DOHH2 (cell line): Measurements from ENCODE around the gene DCTN5.

Experiments
- EZH2phosphoT487 ChIP-seq: fragments of 200-600 bp; sonication (generic); IDR thresholded peaks from 2 replicates; pipeline ENCODE4 v1.6.1; 2017; ENCODE audit warnings: borderline replicate concordance, mild to moderate bottlenecking, antibody characterized with exemption, low read length, moderate library complexity, mixed read lengths
- TF ChIP-seq, protein P1 (sequence below): fragments of 200-600 bp; sonication (generic); IDR thresholded peaks from one replicate; pipeline ENCODE4 v1.5.1; 2014; ENCODE audit warnings: antibody characterized with exemption, mild to moderate bottlenecking, low read depth, low read length; ENCODE audit not compliant: poor library complexity, severe bottlenecking

DNA sequence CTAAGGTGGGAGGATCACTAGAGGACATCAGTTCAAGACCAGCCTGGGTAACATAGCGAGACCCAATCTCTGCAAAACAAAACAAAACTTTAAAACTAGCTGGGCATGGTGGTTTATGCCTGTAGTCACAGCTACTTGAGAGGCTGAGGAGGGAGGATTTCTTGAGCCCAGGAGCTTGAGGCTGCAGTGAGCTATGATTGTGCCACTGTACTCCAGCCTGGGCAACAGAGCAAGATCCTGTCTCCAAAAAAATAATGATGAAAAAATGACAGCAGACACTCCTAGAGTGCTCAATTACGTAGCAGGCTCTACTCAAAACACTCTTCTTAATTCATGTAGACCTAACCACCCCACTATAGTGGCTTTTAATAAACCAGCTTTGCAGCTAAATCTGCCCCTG, 58.8 kb downstream of the DCTN5 start:
- TF ChIP-seq EZH2phosphoT487 = no peak
- TF ChIP-seq, protein P1, sequence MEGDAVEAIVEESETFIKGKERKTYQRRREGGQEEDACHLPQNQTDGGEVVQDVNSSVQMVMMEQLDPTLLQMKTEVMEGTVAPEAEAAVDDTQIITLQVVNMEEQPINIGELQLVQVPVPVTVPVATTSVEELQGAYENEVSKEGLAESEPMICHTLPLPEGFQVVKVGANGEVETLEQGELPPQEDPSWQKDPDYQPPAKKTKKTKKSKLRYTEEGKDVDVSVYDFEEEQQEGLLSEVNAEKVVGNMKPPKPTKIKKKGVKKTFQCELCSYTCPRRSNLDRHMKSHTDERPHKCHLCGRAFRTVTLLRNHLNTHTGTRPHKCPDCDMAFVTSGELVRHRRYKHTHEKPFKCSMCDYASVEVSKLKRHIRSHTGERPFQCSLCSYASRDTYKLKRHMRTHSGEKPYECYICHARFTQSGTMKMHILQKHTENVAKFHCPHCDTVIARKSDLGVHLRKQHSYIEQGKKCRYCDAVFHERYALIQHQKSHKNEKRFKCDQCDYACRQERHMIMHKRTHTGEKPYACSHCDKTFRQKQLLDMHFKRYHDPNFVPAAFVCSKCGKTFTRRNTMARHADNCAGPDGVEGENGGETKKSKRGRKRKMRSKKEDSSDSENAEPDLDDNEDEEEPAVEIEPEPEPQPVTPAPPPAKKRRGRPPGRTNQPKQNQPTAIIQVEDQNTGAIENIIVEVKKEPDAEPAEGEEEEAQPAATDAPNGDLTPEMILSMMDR = no peak
